Stimulated activated CD4-positive, alpha-beta T cell treated with anti-CD3 and anti-CD28 coated beads, TNF-alpha, amount 100 ng/mL, for 4 hours (primary cell): ENCODE data around the gene ASCL1.

Experiments used
- DNase-seq, 3 experiments: peaks; one replicate each; pipeline ENCODE4 v3.0.0-alpha.2; 2020; ENCODE audit warnings: low read depth in 3 of 3

ASCL1 gene

GRCh38 chr12:102977945-102978706 is 20.7 kb downstream of the ASCL1 start:
- no peak for DNase-seq

GRCh38 chr12:102980350-102980749 is 22.9 kb downstream of the ASCL1 start:
- DNase-seq, result no peak

GRCh38 chr12:102990419-102990818 is 32.9 kb downstream of the ASCL1 start:
- no peak for DNase-seq

GRCh38 chr12:102992297-102992696 is 34.8 kb downstream of the ASCL1 start:
- no peak for DNase-seq

GRCh38 chr12:102992720-102993119 is 35.2 kb downstream of the ASCL1 start:
- no peak for DNase-seq

- no peak for DNase-seq
Measured at GRCh38 chr12:102993537-102993936, 36.1 kb downstream of the ASCL1 start.

GRCh38 chr12:102995372-102995771 is 37.9 kb downstream of the ASCL1 start:
- no peak for DNase-seq
